HUES48 (cell line): ENCODE results near the gene CPOX.

Experiments
- H3K27ac ChIP-seq: one replicate; pipeline ENCODE4 v1.7.0; 2013; ENCODE audit warnings: low read depth, low read length, inconsistent platforms
- H3K27me3 ChIP-seq: 2 replicates; pipeline ENCODE4 v1.6.1; 2013; ENCODE audit warnings: mild to moderate bottlenecking, low read length; ENCODE audit not compliant: control insufficient read depth, insufficient read depth
- H3K36me3 ChIP-seq: 2 replicates; pipeline ENCODE4 v1.6.1; 2013; ENCODE audit warnings: low read length; ENCODE audit not compliant: control insufficient read depth, insufficient read depth
- H3K4me1 ChIP-seq: 2 replicates; pipeline ENCODE4 v1.6.1; 2013; ENCODE audit warnings: mild to moderate bottlenecking, low read length; ENCODE audit not compliant: control insufficient read depth, insufficient read depth
- H3K4me3 ChIP-seq: 2 replicates; pipeline ENCODE4 v1.5.1; 2013; ENCODE audit warnings: mild to moderate bottlenecking, low read depth, low read length
- H3K9ac ChIP-seq: 2 replicates; pipeline ENCODE4 v1.6.1; 2013; ENCODE audit warnings: mild to moderate bottlenecking, low read depth, low read length, moderate library complexity
- H3K9me3 ChIP-seq: 2 replicates; pipeline ENCODE4 v1.6.1; 2013; ENCODE audit warnings: low read length; ENCODE audit not compliant: control insufficient read depth, insufficient read depth

The CPOX gene

DNA sequence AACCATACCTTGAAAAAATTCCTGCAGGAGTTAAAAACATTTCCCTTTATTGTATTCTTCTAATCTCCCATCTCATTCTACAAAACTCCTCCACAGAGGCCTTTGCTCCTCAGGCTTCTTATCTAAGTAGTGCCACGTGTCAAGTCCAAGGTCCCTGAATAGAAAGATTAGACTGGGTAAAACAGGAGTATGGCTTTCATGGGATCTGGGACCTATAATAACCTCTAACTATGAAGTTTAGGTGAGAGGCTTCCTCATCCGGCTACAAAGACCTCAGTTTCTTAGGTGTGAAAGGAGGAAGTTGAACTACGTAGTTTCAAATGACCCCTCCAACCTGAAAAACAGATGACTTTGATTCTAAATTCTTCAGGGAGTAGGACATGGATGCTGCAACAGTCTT is 41.7 kb downstream of the CPOX start:
- Histone ChIP-seq H3K4me1 (no peaks in the 10 kb centered on the region), H3K9ac (no peak overlapping the region)

DNA sequence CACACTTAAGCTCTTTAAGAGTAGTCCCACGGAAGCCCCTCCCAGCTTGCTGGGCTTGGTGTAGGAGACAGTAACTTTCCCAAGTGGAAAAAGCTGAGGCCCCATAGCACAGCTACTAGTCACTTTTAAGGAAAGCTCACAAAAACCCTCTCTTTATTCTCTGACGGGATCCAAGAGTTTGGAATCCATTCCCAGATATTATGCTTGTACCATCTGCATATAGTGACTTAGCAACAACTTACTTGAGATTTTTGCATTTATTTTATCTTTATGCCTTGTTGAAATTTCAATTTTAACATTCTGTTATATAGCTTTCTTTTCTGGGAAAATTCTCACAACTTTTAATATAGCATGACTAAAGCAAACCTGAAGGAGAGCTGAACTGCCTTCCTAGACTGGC is 42.2 kb downstream of the CPOX start:
- no peak overlapping the region for H3K9ac ChIP-seq
- no peaks in the 10 kb centered on the region for H3K27me3 ChIP-seq
- no peaks in the 10 kb centered on the region for H3K4me1 ChIP-seq
- no peaks in the 10 kb centered on the region for H3K36me3 ChIP-seq
- H3K27ac ChIP-seq, result no peak overlapping the region
- no peaks in the 10 kb centered on the region for H3K9me3 ChIP-seq
- no peak overlapping the region for H3K4me3 ChIP-seq

More for the DNA sequence above, 41.7 kb downstream of the CPOX start:
- Histone ChIP-seq H3K27me3 (no peaks in the 10 kb centered on the region), H3K4me3 (no peak overlapping the region), H3K9me3 (no peaks in the 10 kb centered on the region), H3K27ac (no peak overlapping the region), H3K36me3 (no peaks in the 10 kb centered on the region)

DNA sequence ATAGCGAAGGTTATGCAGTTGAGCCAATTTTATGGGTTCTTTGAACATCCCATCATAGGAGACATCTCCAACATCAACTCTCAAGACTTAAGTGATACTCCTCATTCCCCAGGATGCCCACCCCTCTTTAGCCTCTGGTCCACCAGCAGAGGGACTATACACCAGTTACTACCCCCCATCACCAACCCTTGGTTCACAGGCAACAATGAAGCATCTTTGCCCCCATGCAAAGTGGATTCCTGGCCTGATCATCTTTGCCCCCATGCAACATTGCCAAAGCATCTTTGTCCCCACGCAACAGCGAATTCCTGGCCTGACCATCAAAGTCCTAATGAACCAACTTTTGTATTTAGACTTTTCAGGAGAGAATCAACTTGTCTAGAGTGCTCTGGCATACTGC is 42.6 kb downstream of the CPOX start:
- H3K9ac ChIP-seq, result no peak overlapping the region
- no peak overlapping the region for H3K27ac ChIP-seq
- no peaks in the 10 kb centered on the region for H3K4me1 ChIP-seq
- H3K4me3 ChIP-seq, result no peak overlapping the region
- H3K27me3 ChIP-seq, result no peaks in the 10 kb centered on the region
- no peaks in the 10 kb centered on the region for H3K9me3 ChIP-seq
- H3K36me3 ChIP-seq, result no peaks in the 10 kb centered on the region

DNA sequence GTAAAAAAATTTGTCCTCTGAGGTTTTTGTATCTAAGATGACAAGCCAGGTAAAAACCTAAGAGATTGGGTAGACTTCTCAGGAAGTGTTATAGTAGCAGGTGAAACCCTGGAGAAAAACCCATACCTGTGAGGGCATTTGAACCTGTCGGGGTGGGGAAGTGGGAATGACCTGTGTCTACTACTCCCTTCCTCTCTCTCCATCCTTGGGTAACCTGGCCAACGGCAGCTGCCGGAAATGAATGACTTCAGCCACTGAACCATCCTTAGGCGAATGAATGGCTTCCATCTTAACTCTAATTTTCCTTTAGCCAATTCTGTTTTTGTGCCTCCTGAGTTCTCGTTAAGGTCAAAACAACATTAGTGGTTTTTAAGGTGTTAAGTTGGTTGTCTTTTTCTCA is 44.9 kb downstream of the CPOX start:
- Histone ChIP-seq H3K4me3 (no peak overlapping the region), H3K4me1 (peaks cover 6% of the 10 kb centered on the region; the same call in 1 of the 2 replicates), H3K27ac (no peak overlapping the region), H3K9me3 (no peaks in the 10 kb centered on the region), H3K9ac (no peak overlapping the region), H3K27me3 (no peaks in the 10 kb centered on the region), H3K36me3 (no peaks in the 10 kb centered on the region)

DNA sequence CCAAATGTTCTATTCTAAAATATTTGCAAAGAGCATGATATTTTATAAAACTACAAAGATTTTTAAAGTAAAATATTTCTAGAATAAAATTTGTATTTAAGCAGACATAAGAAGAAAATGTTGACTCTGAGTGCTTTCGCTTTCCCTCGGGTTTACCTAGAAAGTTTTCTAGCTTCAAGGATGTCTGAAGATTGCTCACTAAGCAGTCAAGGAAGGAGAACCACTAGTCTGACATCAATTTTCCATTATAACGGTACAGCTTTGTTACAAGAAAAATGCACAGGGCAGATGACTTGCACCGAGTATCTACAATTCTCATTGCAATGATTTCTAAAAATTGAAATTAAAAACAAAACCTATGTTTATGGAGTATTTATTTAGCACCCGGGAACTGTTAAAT is 47.5 kb downstream of the CPOX start:
- H3K27me3 ChIP-seq, result no peaks in the 10 kb centered on the region
- no peak overlapping the region for H3K27ac ChIP-seq
- no peaks in the 10 kb centered on the region for H3K9me3 ChIP-seq
- no peaks in the 10 kb centered on the region for H3K36me3 ChIP-seq
- no peak overlapping the region for H3K9ac ChIP-seq
- H3K4me1 ChIP-seq, result peaks cover 6% of the 10 kb centered on the region; the same call in 1 of the 2 replicates
- no peak overlapping the region for H3K4me3 ChIP-seq

DNA sequence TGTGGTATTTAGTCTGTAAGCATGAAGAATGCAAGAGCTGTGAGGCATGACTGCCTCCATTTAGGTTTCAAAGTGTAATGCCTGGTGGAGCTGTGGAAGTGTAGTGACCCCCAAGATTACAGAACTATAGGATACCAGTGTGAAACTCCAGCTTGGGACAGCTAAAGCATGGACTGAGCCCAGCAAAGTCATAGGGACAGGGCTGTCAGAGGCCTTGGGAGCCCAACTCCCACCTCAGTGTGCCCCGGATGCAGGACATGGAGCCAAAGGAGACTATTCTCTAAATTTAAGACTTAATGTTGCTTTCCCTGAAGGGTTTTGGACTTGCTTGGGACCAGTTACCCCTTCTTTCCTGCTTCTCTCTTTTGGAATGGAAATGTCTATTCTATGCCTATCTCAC is 50.8 kb downstream of the CPOX start:
- Histone ChIP-seq H3K4me3 (no peak overlapping the region), H3K9me3 (no peaks in the 10 kb centered on the region), H3K9ac (no peak overlapping the region), H3K36me3 (no peaks in the 10 kb centered on the region), H3K27ac (no peak overlapping the region), H3K27me3 (no peaks in the 10 kb centered on the region), H3K4me1 (peaks cover 6% of the 10 kb centered on the region; the same call in 1 of the 2 replicates)

DNA sequence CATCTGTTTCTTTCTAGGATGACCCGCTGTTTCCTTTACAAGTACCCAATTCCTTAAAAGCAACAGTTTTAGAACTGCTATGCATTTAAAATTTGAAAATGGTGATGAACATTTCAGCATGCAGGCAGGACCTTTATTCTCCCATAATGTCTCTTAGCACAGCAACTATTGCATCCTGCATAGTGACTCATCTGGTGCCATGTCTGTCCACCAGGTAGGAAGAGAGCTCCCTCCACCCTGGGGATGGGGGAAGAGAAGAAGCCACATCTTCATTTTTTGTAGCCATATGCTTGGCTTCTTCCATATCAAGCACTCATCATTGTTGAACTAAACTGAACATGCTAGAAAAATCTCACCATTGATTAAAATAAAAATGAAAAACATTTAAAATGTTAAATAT is 51.7 kb downstream of the CPOX start:
- H3K9me3 ChIP-seq, result no peaks in the 10 kb centered on the region
- no peaks in the 10 kb centered on the region for H3K36me3 ChIP-seq
- H3K27me3 ChIP-seq, result no peaks in the 10 kb centered on the region
- no peak overlapping the region for H3K9ac ChIP-seq
- H3K4me3 ChIP-seq, result no peak overlapping the region
- H3K27ac ChIP-seq, result no peak overlapping the region
- peaks cover 8% of the 10 kb centered on the region; the same call in 1 of the 2 replicates for H3K4me1 ChIP-seq

DNA sequence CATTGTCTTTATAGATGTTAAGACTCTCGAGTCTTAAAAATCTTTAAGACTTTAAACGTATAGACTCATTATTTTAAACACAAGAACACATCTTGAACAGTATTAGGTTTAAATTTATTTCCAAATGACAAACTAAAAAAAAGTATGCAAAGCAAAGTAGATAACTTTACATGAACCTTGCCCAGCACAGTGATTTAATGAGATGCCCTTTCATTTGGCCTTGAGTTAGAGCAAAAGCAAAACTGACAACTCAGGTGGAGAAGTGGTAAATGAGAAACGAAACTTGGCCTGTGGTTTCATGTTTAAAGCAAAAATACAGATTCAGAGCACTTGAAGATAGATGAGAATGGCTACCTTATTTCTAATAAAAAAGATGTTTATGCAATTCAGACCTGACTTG is 53.1 kb downstream of the CPOX start:
- H3K4me3 ChIP-seq, result no peak overlapping the region
- no peak overlapping the region for H3K9ac ChIP-seq
- H3K36me3 ChIP-seq, result no peaks in the 10 kb centered on the region
- no peaks in the 10 kb centered on the region for H3K9me3 ChIP-seq
- no peaks in the 10 kb centered on the region for H3K27me3 ChIP-seq
- peaks cover 10% of the 10 kb centered on the region; the same call in 1 of the 2 replicates for H3K4me1 ChIP-seq
- no peak overlapping the region for H3K27ac ChIP-seq

DNA sequence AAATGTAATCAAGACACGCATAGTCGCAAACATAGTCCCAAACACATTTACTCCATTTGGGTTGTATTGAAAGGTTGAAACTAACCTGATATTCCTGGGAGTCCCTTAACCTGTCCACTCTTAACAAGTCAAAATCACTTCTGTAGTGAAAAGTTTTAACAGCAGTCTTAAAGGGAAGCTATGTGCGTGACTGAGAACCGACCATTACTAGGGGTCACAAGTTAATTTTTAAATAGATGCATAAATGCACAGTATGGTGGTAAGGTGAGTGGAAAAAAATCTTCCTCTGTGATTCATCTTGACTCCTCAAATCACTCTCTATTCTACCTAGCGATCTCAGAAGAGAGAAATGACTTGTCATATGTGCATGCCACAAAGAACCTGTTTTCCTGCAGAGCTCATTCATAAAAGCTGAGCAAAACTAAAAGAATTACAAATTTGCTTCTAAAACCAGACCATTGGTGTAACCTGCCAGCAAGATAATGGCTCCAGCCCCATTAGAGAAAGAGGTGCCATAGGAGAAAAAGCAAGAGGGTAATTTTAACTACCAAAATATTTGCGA is 56.9 kb downstream of the CPOX start:
- Histone ChIP-seq H3K27me3 (no peaks in the 10 kb centered on the region), H3K9me3 (no peaks in the 10 kb centered on the region), H3K4me3 (no peak overlapping the region), H3K9ac (no peak overlapping the region), H3K4me1 (0 out of 2 replicates have a peak, but pooled peaks cover 3% of the 10 kb centered on the region), H3K36me3 (no peaks in the 10 kb centered on the region), H3K27ac (no peak overlapping the region)

DNA sequence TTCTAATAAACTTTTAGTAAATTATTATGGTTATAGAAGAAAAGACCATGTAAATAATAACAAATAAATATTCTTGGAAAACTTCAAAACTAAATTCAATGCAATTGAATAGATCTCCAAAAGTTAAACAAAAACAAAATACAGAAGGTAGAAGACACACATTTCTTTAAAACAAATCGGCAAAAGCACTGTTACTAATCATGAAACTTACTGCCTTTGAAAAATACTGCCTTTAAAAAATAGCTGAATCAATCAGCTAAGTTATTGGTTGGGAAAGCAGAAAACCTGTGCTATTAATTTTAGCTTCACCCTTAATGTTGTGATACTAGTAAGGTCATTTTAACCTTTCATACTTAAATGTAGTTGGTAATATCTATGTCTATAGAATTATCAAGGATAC is 58.7 kb downstream of the CPOX start:
- no peak overlapping the region for H3K9ac ChIP-seq
- no peak overlapping the region for H3K4me3 ChIP-seq
- no peaks in the 10 kb centered on the region for H3K9me3 ChIP-seq
- no peaks in the 10 kb centered on the region for H3K36me3 ChIP-seq
- no peaks in the 10 kb centered on the region for H3K27me3 ChIP-seq
- 0 out of 2 replicates have a peak, but pooled peaks cover 3% of the 10 kb centered on the region for H3K4me1 ChIP-seq
- H3K27ac ChIP-seq, result no peak overlapping the region

DNA sequence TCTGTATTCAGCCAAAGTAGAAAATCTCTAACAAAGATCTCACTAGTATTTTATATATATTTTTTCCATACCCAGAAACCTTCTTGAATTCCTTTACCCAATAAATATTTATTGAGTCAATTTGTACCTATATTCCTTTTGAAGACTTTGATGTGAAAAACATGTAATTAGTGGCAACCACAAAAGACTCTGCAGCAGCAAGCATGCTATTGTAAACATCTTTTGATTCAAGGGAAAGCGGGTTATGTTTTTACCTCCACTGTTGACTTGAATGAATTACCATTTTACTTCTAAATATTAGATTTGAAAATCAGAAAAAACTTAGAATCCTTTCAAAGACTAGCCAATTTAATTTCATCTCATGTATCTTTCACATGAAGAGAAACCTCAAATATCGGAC is 59.2 kb downstream of the CPOX start:
- Histone ChIP-seq H3K4me1 (0 out of 2 replicates have a peak, but pooled peaks cover 3% of the 10 kb centered on the region), H3K9me3 (no peaks in the 10 kb centered on the region), H3K9ac (no peak overlapping the region), H3K27me3 (no peaks in the 10 kb centered on the region), H3K27ac (no peak overlapping the region), H3K4me3 (no peak overlapping the region), H3K36me3 (no peaks in the 10 kb centered on the region)
